ENCODE data around the gene WWOX. TPM values are rescaled to one million over a fixed set of nuclear protein-coding genes. Genes with fewer than 3 reads are reported as not detected.

WWOX gene
- total RNA-seq, 1 donor from 2014 or later, result 19.1 TPM

DNA sequence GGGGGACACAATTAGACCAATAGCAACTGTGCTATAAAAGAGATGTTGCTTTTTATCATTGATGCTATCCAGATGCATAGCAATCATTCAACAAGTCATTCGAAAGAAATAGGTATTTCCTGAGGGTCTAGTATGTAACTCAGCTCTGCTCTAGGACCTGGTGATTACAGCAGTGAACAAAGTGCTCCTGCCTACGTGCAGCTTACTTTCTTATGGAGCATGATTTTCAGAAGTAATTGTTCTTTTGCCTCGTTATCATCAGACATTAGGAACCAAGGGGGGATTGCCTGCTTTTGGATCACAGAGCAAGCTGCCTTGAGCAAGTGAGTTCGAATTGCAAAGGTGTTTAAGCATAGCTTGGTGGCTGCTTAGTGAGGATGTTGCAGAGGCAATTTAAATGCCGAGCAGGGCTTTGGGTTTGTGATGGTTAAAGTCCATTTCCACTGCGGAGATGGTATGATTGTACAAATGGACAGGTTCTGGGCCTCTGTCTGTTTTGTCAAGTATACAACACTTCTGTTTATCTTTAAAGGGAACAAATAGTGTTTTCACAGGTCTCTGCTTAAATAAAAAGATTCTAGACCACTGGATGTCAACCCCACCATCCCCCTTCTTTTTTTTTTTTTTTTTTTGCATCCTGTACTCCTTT is 41.5 kb downstream of the WWOX start:
- DNase-seq (ENCODE audit: extremely low read depth, low read depth, low spot score), result no peak

DNA sequence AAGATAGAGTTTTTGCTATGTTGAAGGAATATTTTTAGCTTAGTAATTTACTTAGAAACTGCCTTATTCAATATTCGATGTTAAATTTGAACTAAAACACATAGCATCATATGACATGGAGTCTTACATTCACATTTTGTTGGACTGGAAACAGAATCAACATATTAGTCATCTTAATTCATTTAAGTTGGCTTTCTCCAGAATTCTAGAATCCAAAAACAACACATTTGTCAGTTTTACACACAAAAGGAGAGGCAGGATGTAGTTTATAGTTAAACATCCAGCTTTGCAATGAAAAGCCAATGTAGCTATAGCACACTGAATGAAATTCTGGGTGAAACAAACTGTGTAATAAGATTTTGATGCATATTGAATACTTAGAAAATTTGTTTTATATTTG is 43.3 kb downstream of the WWOX start:
- DNase-seq (ENCODE audit: extremely low read depth, low read depth, low spot score), result no peak

GRCh38 chr16:78146807-78147206 is 47.4 kb downstream of the WWOX start:
- no peak for DNase-seq (ENCODE audit: extremely low read depth, low read depth, low spot score)

DNA sequence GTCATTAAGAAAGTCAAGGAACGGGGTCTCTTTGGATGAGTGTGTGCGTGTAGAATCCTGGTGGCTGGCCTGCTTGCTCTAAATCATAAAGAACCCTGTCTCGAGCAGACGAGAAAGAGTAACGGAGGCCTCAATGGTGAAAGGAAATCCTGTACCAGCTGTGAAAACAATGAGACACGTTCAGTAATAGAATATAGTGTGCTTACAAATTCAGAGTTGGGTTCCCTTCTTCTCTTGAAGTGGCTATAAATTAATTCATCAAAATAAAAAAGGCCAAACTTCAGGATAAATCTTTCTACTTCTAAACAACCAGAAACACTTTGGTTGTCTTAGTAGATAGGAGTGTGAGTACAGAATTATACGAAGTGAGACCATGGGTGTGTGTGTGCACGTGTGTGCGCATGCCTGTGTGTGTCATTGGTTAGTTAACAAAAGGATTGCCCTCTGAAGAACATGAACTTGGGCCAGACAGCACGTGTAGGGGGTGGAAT is 48.5 kb downstream of the WWOX start:
- no peak for DNase-seq (ENCODE audit: extremely low read depth, low read depth, low spot score)

- no peak for DNase-seq (ENCODE audit: extremely low read depth, low read depth, low spot score)
Observed at GRCh38 chr16:78150233-78150632, 50.8 kb downstream of the WWOX start.

- no peak for DNase-seq (ENCODE audit: extremely low read depth, low read depth, low spot score)
Observed at GRCh38 chr16:78154729-78155461, 55.4 kb downstream of the WWOX start.

DNA sequence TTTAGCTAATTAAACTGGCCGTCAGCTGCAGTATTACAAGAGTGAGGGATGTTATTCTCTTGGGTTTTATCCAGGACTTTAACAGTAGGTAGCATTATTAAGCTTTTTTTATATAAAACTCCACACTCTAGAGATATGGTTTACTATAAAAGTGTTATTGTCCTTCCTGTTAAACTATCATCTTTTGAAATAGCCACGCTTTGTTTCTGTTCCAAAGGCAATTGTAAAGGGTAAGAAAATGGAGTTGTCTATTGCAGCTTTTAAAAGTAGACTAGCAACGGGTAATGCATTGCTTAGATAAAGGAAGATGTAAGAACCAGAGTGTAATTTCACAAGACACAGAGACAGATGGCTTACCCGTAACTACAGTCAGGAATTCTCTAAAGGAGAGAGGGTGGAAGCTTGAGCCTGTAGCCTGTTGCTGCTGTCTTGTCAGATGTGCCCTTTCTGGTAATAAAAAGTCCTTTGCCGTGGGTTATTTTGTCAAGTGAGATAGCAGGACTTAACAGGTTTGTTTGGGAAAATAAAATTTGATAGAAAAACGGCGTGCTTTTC is 56.4 kb downstream of the WWOX start:
- DNase-seq (ENCODE audit: extremely low read depth, low read depth, low spot score), result no peak

GRCh38 chr16:78161023-78161729 is 61.7 kb downstream of the WWOX start:
- no peak for DNase-seq (ENCODE audit: extremely low read depth, low read depth, low spot score)

GRCh38 chr16:78163772-78164670 is 64.6 kb downstream of the WWOX start:
- DNase-seq (ENCODE audit: extremely low read depth, low read depth, low spot score), result no peak

DNA sequence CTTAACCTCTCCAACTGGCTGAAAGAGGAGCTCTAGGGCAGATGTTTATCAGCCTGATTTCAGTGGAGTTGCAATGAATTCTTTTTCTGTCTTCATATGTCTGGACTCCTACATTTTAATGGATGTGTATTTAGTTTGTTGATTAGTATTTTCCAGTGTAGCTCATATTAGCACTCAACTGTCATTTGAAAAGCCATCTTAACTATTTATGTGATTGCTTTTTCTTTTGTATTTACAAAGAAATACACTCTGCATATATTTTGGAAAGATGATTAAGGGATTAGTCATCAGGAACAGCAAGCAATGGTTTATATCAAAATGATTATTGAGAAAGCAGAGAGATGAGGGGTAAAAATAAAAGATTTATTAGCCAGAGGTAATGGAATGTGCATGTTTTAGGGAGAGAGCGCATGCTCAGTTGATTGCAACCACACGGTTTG is 71.1 kb downstream of the WWOX start:
- DNase-seq (ENCODE audit: extremely low read depth, low read depth, low spot score), result no peak

- DNase-seq (ENCODE audit: extremely low read depth, low read depth, low spot score), result no peak
Observed at GRCh38 chr16:78175287-78175686, 75.8 kb downstream of the WWOX start.

- no peak for DNase-seq (ENCODE audit: extremely low read depth, low read depth, low spot score)
Observed at GRCh38 chr16:78176435-78176834, 77.0 kb downstream of the WWOX start.

- DNase-seq (ENCODE audit: extremely low read depth, low read depth, low spot score), result no peak
Observed at GRCh38 chr16:78177218-78177617, 77.8 kb downstream of the WWOX start.

DNA sequence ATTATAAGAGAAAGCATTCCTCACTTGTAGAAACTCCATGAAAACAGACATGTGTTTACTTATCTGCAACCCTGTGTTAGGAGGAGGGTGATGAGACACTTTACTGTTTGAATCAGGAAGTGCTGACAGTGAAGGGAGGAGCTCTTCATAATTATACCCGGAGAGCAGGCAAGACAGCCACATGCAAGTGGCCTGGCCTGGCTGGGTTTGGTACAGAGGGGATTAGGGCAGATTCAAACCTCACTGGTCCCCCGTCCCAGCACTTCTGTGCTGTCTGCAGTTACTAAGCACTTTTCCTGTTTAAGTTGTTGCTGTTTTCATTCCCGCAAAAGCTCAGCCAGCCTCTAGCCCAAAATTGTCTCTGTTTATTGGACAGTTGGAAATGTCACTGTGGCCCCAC is 78.5 kb downstream of the WWOX start:
- no peak for DNase-seq (ENCODE audit: extremely low read depth, low read depth, low spot score)

DNA sequence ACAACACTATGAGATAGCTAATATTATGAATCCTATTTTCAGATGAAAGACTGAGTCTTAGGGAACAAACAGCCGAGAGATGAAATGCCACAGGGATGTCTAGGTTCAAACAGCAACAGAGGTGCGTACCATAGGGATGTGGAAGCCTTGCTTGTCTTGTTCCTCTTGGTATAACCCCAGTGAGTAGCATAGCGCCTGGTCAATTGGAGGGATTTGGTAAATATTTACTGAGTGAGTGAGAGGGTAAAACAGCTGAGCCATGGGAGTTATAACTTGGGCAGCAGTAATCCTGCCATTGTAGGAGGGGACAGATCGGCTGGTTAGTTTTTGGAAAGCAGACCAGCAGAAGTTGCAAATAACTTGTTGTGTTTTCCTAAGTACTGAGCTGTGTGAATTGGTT is 80.2 kb downstream of the WWOX start:
- DNase-seq (ENCODE audit: extremely low read depth, low read depth, low spot score), result no peak

DNA sequence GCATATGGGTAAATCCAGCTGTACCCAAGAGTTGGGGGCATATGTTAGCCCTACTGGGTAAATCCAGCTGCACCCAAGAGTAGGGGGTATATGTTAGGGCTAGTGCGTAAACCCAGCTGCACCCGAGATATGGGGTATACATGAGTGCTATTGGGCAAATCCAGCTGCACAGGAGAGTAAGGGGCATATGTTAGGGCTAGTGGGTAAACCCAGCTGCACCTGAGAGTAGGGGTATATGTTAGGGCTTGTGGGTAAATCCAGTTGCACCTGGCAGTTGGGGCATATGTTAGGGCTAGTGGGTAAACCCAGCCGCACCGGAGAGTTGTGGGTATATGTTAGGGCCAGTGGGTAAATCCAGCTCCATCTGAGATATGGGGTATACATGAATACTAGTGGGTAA is 80.9 kb downstream of the WWOX start:
- DNase-seq (ENCODE audit: extremely low read depth, low read depth, low spot score), result no peak

- DNase-seq (ENCODE audit: extremely low read depth, low read depth, low spot score), result no peak
Observed at GRCh38 chr16:78183437-78184237, 84.2 kb downstream of the WWOX start.

- DNase-seq (ENCODE audit: extremely low read depth, low read depth, low spot score), result no peak
Observed at GRCh38 chr16:78184238-78185183, 85.1 kb downstream of the WWOX start.
